ENCODE results near the gene FBLN1.

FBLN1 gene

GRCh38 chr22:45638834-45639746, 136.4 kb downstream of the FBLN1 start:
- H3K9me3 ChIP-seq (ENCODE audit: insufficient read depth, low read length) = no peaks in the 10 kb centered on the region
- no peak overlapping the region for H2AFZ ChIP-seq (ENCODE audit: low read depth, low read length, severe bottlenecking)
- no peak overlapping the region for H3K27ac ChIP-seq (ENCODE audit: low read depth, low read length)
- H3K27me3 ChIP-seq (ENCODE audit: low read length) = no peaks in the 10 kb centered on the region
- no peaks in the 10 kb centered on the region for H3F3A ChIP-seq (ENCODE audit: insufficient read depth)
- H4K20me1 ChIP-seq (ENCODE audit: low read depth, low read length) = no peaks in the 10 kb centered on the region
- H3K4me2 ChIP-seq (ENCODE audit: low read depth, low read length, poor library complexity, severe bottlenecking) = no peak overlapping the region
- no peak overlapping the region for H3K4me3 ChIP-seq (ENCODE audit: insufficient read depth, low read length, poor library complexity, severe bottlenecking)
- H3K79me2 ChIP-seq (ENCODE audit: insufficient read depth, low read length) = no peaks in the 10 kb centered on the region
- H3K36me3 ChIP-seq (ENCODE audit: low read length) = no peaks in the 10 kb centered on the region
- TF ChIP-seq CTCF (IDR thresholded peaks at IDR 0.05; ENCODE audit: insufficient read depth, low read length, poor library complexity, severe bottlenecking) (no peak), EZH2phosphoT487 (conservative IDR thresholded peaks at IDR 0.05; ENCODE audit: low read length) (no peak)
- H3K9ac ChIP-seq (ENCODE audit: low read length) = no peak overlapping the region
- no peaks in the 10 kb centered on the region for H3K9me2 ChIP-seq (replicated peaks; ENCODE audit: insufficient read depth, low read length)

- Histone ChIP-seq H2AFZ (ENCODE audit: low read depth, low read length, severe bottlenecking) (no peak overlapping the region), H3K79me2 (ENCODE audit: insufficient read depth, low read length) (no peaks in the 10 kb centered on the region), H3K36me3 (ENCODE audit: low read length) (no peaks in the 10 kb centered on the region), H3K4me3 (ENCODE audit: insufficient read depth, low read length, poor library complexity, severe bottlenecking) (no peak overlapping the region), H3K27me3 (ENCODE audit: low read length) (no peaks in the 10 kb centered on the region), H3K9me2 (replicated peaks; ENCODE audit: insufficient read depth, low read length) (no peaks in the 10 kb centered on the region), H3K9me3 (ENCODE audit: insufficient read depth, low read length) (no peaks in the 10 kb centered on the region), H3K4me2 (ENCODE audit: low read depth, low read length, poor library complexity, severe bottlenecking) (no peak overlapping the region), H3K9ac (ENCODE audit: low read length) (no peak overlapping the region), H4K20me1 (ENCODE audit: low read depth, low read length) (no peaks in the 10 kb centered on the region), H3K27ac (ENCODE audit: low read depth, low read length) (no peak overlapping the region), H3F3A (ENCODE audit: insufficient read depth) (no peaks in the 10 kb centered on the region)
- no peak for TF ChIP-seq CTCF (IDR thresholded peaks at IDR 0.05; ENCODE audit: insufficient read depth, low read length, poor library complexity, severe bottlenecking)
- no peak for TF ChIP-seq EZH2phosphoT487 (conservative IDR thresholded peaks at IDR 0.05; ENCODE audit: low read length)
Observed at GRCh38 chr22:45639747-45640102, 137.0 kb downstream of the FBLN1 start.

GRCh38 chr22:45640291-45640940, 137.7 kb downstream of the FBLN1 start:
- no peak overlapping the region for H3K4me3 ChIP-seq (ENCODE audit: insufficient read depth, low read length, poor library complexity, severe bottlenecking)
- no peaks in the 10 kb centered on the region for H3K27me3 ChIP-seq (ENCODE audit: low read length)
- no peaks in the 10 kb centered on the region for H3K36me3 ChIP-seq (ENCODE audit: low read length)
- TF ChIP-seq CTCF (IDR thresholded peaks at IDR 0.05; ENCODE audit: insufficient read depth, low read length, poor library complexity, severe bottlenecking) (no peak), EZH2phosphoT487 (conservative IDR thresholded peaks at IDR 0.05; ENCODE audit: low read length) (no peak)
- no peaks in the 10 kb centered on the region for H3K9me2 ChIP-seq (replicated peaks; ENCODE audit: insufficient read depth, low read length)
- no peak overlapping the region for H3K9ac ChIP-seq (ENCODE audit: low read length)
- H3K27ac ChIP-seq (ENCODE audit: low read depth, low read length) = no peak overlapping the region
- H3F3A ChIP-seq (ENCODE audit: insufficient read depth) = no peaks in the 10 kb centered on the region
- H2AFZ ChIP-seq (ENCODE audit: low read depth, low read length, severe bottlenecking) = no peak overlapping the region
- H4K20me1 ChIP-seq (ENCODE audit: low read depth, low read length) = no peaks in the 10 kb centered on the region
- H3K9me3 ChIP-seq (ENCODE audit: insufficient read depth, low read length) = no peaks in the 10 kb centered on the region
- H3K4me2 ChIP-seq (ENCODE audit: low read depth, low read length, poor library complexity, severe bottlenecking) = no peak overlapping the region
- H3K79me2 ChIP-seq (ENCODE audit: insufficient read depth, low read length) = no peaks in the 10 kb centered on the region
